Neural progenitor cell (in vitro differentiated cells): ENCODE data around the gene TMEM120B. TPM values are rescaled to one million over a fixed set of nuclear protein-coding genes. Genes with fewer than 3 reads are reported as not detected.

ENCODE experiments used
- DNase-seq: peaks from one replicate; pipeline ENCODE4 v3.0.0-alpha.2; 2016; ENCODE audit warnings: low spot score
- H2AFZ ChIP-seq: fragments of 200-600 bp; sonication (generic); replicated peaks from 2 replicates; pipeline ENCODE4 v1.6.1; 2016; ENCODE audit warnings: antibody characterized with exemption
- H3F3A ChIP-seq: fragments of 200-600 bp; sonication (generic); 2 replicates; pipeline ENCODE4 v1.6.1; 2016; ENCODE audit warnings: antibody characterized with exemption, low read depth
- H3K27ac ChIP-seq: fragments of 200-600 bp; sonication (generic); 2 replicates; pipeline ENCODE4 v1.5.1; 2016; ENCODE audit warnings: mild to moderate bottlenecking
- H3K27me3 ChIP-seq: fragments of 200-600 bp; sonication (generic); 2 replicates; pipeline ENCODE4 v1.6.1; 2016; ENCODE audit warnings: mild to moderate bottlenecking, moderate library complexity
- H3K36me3 ChIP-seq: fragments of 200-600 bp; sonication (generic); 2 replicates; pipeline ENCODE4 v1.5.1; 2016
- H3K4me1 ChIP-seq: fragments of 200-600 bp; sonication (generic); 2 replicates; pipeline ENCODE4 v1.6.1; 2016; ENCODE audit warnings: mixed run types
- H3K4me2 ChIP-seq: fragments of 200-600 bp; sonication (generic); 2 replicates; pipeline ENCODE4 v1.6.1; 2016
- H3K4me3 ChIP-seq: fragments of 200-600 bp; sonication (generic); 2 replicates; pipeline ENCODE4 v1.5.1; 2016
- H3K79me2 ChIP-seq: fragments of 200-600 bp; sonication (generic); 2 replicates; pipeline ENCODE4 v1.6.1; 2016; ENCODE audit warnings: low read depth
- H3K9ac ChIP-seq: fragments of 200-600 bp; sonication (generic); 2 replicates; pipeline ENCODE4 v1.6.1; 2016
- H3K9me3 ChIP-seq: fragments of 200-600 bp; sonication (generic); 2 replicates; pipeline ENCODE4 v1.5.1; 2016; ENCODE audit warnings: low read depth
- H4K20me1 ChIP-seq: fragments of 200-600 bp; sonication (generic); 2 replicates; pipeline ENCODE4 v1.6.1; 2016; ENCODE audit warnings: low read depth
- H3K27ac Mint-ChIP-seq: 3 replicates; pipeline ENCODE4 v1.8.0; 2021; ENCODE audit warnings: mixed read lengths
- H3K27me3 Mint-ChIP-seq: 2 replicates; pipeline ENCODE4 v1.8.0; 2022; ENCODE audit warnings: low read depth, mild to moderate bottlenecking, inconsistent platforms, moderate library complexity, mixed read lengths; ENCODE audit not compliant: insufficient read depth
- H3K36me3 Mint-ChIP-seq: 3 replicates; pipeline ENCODE4 v1.8.0; 2021; ENCODE audit warnings: mixed read lengths
- H3K4me1 Mint-ChIP-seq: 3 replicates; pipeline ENCODE4 v1.8.0; 2021; ENCODE audit warnings: mixed read lengths
- H3K4me3 Mint-ChIP-seq: 3 replicates; pipeline ENCODE4 v1.8.0; 2021; ENCODE audit warnings: mild to moderate bottlenecking, moderate library complexity, mixed read lengths
- H3K9me3 Mint-ChIP-seq: 3 replicates; pipeline ENCODE4 v1.8.0; 2020; ENCODE audit warnings: mixed read lengths
- EZH2 ChIP-seq: fragments of 200-600 bp; sonication (generic); IDR thresholded peaks from 2 replicates; pipeline ENCODE4 v1.6.1; 2017; ENCODE audit warnings: antibody characterized with exemption, mild to moderate bottlenecking, moderate library complexity
- EZH2phosphoT487 ChIP-seq: fragments of 200-600 bp; sonication (generic); IDR thresholded peaks from 2 replicates; pipeline ENCODE4 v1.6.1; 2017; ENCODE audit warnings: antibody characterized with exemption
- total RNA-seq: library from RNA; depleted of rRNA; stranded (reverse); fragments of >200 nt; gene quantifications from 2 replicates; pipeline ENCODE4 v1.2.3, GENCODE V29; 2015; ENCODE audit warnings: low replicate concordance
- TF ChIP-seq, protein P1 (sequence below): fragments of 200-600 bp; sonication (generic); IDR thresholded peaks from 2 replicates; pipeline ENCODE4 v1.5.1; 2017; ENCODE audit warnings: antibody characterized with exemption, mild to moderate bottlenecking

The TMEM120B gene
- total RNA-seq, 1 donor from 2014 or later, result 4.7 TPM

DNA sequence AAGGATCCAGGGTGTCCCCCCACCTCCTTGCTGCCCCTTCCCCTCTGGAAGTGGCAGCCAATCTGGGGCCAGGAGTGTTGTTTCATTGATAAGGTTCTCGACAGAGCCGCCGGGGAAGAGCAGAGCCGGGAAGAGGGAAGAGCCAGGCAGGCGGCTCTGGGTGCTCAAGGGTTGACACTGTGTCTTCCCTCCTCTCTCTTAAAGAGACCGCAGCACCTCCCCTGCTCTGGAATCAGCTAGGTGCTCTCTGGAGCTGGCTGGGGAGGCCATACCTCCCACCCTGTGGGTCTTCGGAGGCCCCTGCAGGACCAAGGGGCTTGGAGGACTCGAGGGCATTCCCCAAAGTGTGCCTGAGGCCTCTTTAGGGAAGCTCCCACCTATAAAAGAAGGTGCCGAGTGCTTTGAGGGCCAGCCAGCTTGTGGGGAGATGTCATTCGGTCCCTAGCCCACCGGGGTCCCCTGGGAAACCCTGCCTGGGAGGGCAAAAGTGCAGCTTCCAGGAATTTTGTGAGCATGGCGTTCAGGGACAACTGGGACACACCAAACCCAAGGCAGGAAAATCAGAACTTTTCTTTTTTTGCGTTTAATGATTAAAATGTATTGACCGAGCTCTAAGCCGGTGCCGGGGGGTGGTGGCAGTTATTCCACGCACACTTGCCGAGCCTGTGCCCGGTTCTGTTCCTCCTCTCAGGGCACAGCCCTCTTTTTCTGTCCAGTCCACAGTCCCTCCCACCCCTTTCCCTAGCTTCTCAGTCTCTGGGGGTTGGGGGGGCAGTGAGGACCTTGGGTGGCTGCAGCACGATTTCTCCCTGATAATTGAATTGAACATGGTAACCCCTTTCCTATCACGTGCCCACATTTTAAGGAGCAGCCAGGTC lies 94.2 kb downstream of the TMEM120B start:
- H3K9me3 ChIP-seq, result no peaks in the 10 kb centered on the region
- H3K36me3 ChIP-seq, result no peaks in the 10 kb centered on the region
- no peaks in the 10 kb centered on the region for H3K9me3 Mint-ChIP-seq
- H3K4me3 ChIP-seq, result peak overlapping the region; percentile 84
- H3K27ac Mint-ChIP-seq, result no peak overlapping the region
- H3K27me3 ChIP-seq, result no peaks in the 10 kb centered on the region
- H3F3A ChIP-seq, result peaks cover 38% of the 10 kb centered on the region
- H3K79me2 ChIP-seq, result peaks cover 89% of the 10 kb centered on the region
- H3K27me3 Mint-ChIP-seq, result peaks cover 7% of the 10 kb centered on the region
- peak overlapping the region; percentile 98 for H3K4me2 ChIP-seq
- TF ChIP-seq EZH2phosphoT487 (no peak), EZH2 (no peak)
- TF ChIP-seq, protein P1, sequence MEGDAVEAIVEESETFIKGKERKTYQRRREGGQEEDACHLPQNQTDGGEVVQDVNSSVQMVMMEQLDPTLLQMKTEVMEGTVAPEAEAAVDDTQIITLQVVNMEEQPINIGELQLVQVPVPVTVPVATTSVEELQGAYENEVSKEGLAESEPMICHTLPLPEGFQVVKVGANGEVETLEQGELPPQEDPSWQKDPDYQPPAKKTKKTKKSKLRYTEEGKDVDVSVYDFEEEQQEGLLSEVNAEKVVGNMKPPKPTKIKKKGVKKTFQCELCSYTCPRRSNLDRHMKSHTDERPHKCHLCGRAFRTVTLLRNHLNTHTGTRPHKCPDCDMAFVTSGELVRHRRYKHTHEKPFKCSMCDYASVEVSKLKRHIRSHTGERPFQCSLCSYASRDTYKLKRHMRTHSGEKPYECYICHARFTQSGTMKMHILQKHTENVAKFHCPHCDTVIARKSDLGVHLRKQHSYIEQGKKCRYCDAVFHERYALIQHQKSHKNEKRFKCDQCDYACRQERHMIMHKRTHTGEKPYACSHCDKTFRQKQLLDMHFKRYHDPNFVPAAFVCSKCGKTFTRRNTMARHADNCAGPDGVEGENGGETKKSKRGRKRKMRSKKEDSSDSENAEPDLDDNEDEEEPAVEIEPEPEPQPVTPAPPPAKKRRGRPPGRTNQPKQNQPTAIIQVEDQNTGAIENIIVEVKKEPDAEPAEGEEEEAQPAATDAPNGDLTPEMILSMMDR, result no peak
- peaks cover 26% of the 10 kb centered on the region for H3K4me1 ChIP-seq
- no peak overlapping the region for H2AFZ ChIP-seq
- H3K4me3 Mint-ChIP-seq, result peak overlapping the region; percentile 97
- H4K20me1 ChIP-seq, result peaks cover 58% of the 10 kb centered on the region
- peaks cover 29% of the 10 kb centered on the region for H3K4me1 Mint-ChIP-seq
- H3K36me3 Mint-ChIP-seq, result peaks cover 19% of the 10 kb centered on the region
- DNase-seq, result peak; percentile 34
- no peak overlapping the region for H3K27ac ChIP-seq
- H3K9ac ChIP-seq, result peak overlapping the region; percentile 27

DNA sequence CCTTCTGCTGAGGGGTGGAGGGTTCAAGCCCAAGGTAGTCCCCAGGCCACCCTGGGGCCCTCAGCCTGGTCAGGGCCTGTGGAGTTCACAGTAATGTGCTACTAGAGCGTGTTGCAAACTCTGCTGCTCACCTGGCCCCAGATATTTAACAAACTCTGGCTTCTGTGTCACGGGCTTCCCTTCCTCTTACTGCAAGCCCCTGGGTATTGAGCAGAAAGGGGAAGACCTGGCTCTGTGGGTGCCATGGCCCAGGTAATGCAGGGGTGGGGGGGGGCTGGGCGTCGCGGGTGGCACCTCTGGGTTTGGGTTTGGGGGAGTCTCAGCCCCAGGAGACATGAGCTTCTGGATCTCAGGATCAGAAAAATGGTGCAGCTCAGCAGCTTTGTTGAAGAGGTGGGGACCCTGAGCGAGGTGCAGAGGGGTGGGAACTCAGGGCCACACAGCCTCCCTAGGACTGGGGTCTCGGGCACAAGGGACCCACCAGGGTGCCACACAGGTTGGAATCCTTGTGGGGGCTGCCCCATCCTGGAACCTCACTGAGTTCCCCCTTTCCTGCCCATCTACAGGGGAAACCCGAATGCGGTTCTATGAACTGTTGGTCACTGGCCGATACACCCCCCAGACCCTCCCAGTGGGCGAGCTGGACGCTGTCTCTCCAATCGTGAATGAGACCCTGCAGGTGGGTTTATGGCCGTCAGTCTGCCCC lies 95.2 kb downstream of the TMEM120B start:
- no peaks in the 10 kb centered on the region for H3K9me3 ChIP-seq
- H3K9ac ChIP-seq, result no peak overlapping the region
- no peaks in the 10 kb centered on the region for H3K9me3 Mint-ChIP-seq
- H3K36me3 ChIP-seq, result no peaks in the 10 kb centered on the region
- peaks cover 4% of the 10 kb centered on the region for H3K27me3 Mint-ChIP-seq
- no peak for DNase-seq
- H2AFZ ChIP-seq, result no peak overlapping the region
- TF ChIP-seq, protein P1, result no peak
- no peak for TF ChIP-seq EZH2phosphoT487
- no peak for TF ChIP-seq EZH2
- H3K4me3 Mint-ChIP-seq, result no peak overlapping the region
- H3K4me1 Mint-ChIP-seq, result peaks cover 34% of the 10 kb centered on the region
- H3K36me3 Mint-ChIP-seq, result peaks cover 18% of the 10 kb centered on the region
- peaks cover 67% of the 10 kb centered on the region for H4K20me1 ChIP-seq
- H3K4me2 ChIP-seq, result no peak overlapping the region
- no peak overlapping the region for H3K27ac ChIP-seq
- H3K79me2 ChIP-seq, result peaks cover 89% of the 10 kb centered on the region
- H3K27ac Mint-ChIP-seq, result no peak overlapping the region
- peaks cover 32% of the 10 kb centered on the region for H3F3A ChIP-seq
- no peaks in the 10 kb centered on the region for H3K27me3 ChIP-seq
- H3K4me3 ChIP-seq, result no peak overlapping the region
- H3K4me1 ChIP-seq, result peaks cover 28% of the 10 kb centered on the region

DNA sequence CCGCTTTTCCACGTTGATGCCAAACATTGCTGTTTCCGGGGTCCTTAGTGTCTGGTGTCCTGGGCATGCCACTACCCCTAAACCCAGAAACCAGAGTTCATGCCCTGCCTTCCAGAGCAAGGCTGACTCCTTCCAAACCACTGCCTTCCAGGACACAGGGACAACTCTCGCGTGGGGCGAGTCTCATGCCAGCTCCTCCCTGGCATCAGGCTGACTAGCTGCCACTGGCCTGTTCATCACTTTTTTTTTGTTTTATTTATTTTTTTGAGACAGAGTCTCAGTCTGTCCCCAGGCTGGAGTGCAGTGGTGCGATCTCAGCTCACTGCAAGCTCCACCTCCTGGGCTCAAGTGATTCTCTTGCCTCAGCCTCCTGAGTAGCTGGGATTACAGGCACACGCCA lies 96.1 kb downstream of the TMEM120B start:
- no peak overlapping the region for H3K4me3 Mint-ChIP-seq
- peaks cover 3% of the 10 kb centered on the region for H3K27me3 Mint-ChIP-seq
- H3K36me3 Mint-ChIP-seq, result peaks cover 19% of the 10 kb centered on the region
- no peaks in the 10 kb centered on the region for H3K9me3 Mint-ChIP-seq
- Histone ChIP-seq H3K9ac (no peak overlapping the region), H4K20me1 (peaks cover 76% of the 10 kb centered on the region), H3F3A (peaks cover 23% of the 10 kb centered on the region), H3K9me3 (no peaks in the 10 kb centered on the region), H3K27ac (no peak overlapping the region), H3K4me3 (no peak overlapping the region), H3K79me2 (peaks cover 94% of the 10 kb centered on the region), H3K4me2 (no peak overlapping the region), H3K27me3 (no peaks in the 10 kb centered on the region), H3K36me3 (no peaks in the 10 kb centered on the region), H2AFZ (no peak overlapping the region), H3K4me1 (peaks cover 32% of the 10 kb centered on the region)
- H3K27ac Mint-ChIP-seq, result no peak overlapping the region
- peaks cover 39% of the 10 kb centered on the region for H3K4me1 Mint-ChIP-seq
- TF ChIP-seq EZH2phosphoT487 (no peak), EZH2 (no peak)
- TF ChIP-seq, protein P1, result no peak
- DNase-seq, result no peak
